NCI-H2029 treated with DMSO at 0.1 percent for 48 hours (cell line): ENCODE results near the gene SLC5A11.
"Not testable (repeated sequence)": the region's sequence is repeated elsewhere in the genome, so short reads cannot be mapped to it uniquely, and the experiment has no call there.

Experiments
- DNase-seq: peaks from one replicate; lab custom pipeline; 2025; lab: John Stamatoyannopoulos, UW

The SLC5A11 gene

DNA sequence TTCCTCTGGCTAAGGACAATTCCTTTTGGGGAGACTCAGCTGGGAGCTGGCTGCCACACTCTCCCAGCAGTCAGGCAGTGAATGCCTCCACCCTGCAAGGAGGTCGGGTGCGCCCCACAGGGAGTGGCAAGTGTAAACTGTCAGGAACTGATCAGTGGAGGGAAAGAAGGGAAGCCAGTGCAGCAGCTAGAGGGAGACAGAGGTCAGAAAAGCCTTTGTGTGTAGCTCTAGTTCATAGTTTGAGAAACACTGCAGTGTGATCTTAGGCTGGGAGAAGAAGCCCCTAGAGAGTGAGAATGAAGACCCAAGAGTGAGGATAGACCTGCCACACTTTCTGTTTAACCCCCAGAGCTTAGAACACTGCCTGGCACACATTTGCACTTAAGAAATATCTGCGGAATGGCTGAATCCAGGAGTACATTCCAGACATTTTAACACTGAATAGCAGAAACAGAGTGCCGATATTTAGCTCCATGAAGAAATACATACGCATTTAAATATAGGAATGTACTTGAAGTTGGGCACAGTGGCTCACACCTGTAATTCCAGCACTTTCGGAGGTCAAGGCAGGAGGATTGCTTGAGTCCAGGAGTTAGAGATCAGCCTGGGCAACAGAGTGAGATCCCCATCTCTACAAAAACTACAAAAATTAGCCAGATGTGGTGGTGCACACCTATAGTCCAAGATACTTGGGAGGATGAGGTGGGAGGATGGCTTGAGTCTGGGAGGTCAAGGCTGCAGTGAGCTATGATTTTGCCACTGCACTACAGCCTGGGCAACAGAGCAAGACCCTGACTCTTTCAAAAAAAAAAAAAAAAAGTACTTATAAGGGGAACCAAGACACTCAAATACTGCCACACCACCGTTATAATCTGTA lies 11.1 kb upstream of the SLC5A11 start:
- no peak for DNase-seq

DNA sequence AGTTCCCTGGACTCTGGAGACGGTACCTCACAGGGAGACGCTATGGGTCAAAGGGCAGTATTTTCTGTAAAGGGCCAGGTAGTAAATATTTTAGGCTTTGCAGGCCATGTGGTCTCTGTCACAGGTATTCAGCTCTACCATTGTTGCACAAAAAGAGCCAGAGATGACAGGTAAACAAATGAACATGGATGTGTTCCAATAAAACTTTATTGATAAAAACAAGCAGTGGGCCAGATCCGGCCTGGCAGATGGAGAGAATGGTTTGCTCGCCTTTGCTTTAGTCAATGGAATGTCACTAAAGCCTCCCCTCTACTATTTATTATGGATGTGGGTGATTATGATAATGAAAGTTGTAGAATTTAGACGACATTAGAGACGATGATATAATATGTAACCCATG lies 8.9 kb upstream of the SLC5A11 start:
- no peak for DNase-seq

DNA sequence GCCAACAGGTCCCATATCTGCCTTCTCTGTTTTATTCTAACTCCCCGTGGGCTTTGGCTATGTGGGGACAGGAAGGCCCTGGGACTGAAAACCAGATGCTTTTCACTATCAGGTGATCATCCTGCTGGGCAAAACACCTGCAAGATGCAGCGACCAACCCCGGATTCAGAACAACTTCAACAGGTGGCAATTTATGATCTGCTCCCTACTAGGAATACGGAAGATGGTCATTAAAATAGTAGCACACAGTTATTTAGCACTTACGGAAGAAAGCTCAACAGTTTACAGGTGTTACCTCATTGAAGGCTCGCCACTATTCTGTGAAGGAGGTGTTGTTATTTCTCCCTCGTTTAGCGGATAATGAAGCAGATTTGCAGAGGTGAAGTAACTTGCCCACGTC lies 7.8 kb upstream of the SLC5A11 start:
- DNase-seq: no peak

DNA sequence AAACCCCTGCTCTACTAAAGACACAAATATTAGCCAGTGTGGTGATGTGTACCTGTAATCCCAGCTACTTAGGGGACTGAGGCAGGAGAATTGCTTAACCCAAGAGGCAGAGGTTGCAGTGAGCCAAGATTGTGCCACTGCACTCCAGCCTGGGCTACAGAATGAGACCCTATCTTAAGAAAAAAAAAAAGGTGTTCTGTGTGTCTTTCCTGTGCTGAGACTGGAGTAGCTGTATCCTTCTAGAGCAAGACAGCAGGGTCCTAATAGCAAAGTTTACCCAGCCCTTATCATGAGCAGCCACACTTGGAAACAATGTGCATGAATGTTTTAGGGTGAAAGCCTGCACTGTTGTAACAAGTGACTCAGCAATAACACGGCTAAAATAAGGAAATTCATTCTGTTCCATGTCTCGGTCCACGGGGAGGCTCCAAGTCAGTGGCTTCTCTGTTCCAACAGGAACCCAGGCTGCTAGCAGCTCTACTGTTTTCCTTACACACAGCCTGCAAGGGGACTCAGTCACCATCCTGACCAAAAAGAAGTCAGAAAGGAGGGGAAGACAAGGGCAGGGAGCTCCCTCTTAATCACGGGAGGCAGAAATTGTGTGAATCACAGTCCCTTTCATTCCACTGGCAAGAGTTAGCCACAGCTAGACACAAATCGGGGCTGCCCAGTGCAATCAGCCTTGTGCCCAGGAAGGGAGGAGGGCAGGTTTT lies 7.1 kb upstream of the SLC5A11 start:
- DNase-seq: no peak

DNA sequence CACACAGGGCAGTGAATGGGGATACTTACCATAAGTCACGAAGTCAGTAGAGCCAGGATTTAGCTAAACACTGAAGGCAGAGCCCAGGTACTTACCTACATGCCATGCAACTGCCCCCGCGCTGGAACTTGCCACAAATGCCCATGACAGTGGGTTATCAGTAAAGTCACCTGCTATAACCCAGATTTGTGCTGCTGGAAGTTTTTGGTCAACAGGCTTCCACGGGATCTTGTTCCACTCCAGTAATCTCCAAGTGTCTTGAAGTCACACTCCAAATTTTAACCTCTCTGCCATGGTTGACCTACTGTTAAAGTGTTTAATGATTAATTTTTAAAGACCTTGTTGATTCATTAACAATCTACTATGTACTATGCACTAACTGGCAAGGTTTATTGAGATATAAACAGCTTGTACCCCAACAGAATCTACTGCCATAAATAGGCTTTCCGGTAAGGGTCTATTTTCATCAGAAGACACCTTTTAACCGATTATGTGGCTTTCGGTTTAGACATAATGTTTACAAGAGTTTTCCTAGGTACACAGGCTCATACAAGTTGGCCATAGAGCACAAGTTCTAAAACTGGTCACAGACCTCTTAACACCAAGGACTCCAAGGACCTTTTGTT lies 6.3 kb upstream of the SLC5A11 start:
- no peak for DNase-seq

DNA sequence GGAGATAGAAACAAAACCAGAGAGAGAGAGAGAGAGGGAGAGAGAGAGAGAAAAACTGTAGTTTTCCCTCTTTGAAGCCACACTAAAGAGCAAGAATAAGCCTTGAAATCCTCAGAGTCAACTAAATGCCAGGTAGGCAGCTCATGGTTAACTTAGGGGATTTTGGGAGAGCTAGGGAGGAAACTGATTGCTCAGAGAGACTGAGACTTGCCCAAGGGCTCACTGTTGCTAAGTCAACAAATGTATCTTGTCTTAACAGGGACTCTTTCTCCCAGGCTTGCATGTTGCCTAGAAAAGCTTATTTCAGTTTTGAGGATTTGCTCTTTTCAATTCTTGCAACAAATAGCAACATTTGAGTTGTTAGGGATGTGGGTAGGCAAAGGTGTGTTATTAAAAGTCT lies 4.5 kb upstream of the SLC5A11 start:
- no peak for DNase-seq

DNA sequence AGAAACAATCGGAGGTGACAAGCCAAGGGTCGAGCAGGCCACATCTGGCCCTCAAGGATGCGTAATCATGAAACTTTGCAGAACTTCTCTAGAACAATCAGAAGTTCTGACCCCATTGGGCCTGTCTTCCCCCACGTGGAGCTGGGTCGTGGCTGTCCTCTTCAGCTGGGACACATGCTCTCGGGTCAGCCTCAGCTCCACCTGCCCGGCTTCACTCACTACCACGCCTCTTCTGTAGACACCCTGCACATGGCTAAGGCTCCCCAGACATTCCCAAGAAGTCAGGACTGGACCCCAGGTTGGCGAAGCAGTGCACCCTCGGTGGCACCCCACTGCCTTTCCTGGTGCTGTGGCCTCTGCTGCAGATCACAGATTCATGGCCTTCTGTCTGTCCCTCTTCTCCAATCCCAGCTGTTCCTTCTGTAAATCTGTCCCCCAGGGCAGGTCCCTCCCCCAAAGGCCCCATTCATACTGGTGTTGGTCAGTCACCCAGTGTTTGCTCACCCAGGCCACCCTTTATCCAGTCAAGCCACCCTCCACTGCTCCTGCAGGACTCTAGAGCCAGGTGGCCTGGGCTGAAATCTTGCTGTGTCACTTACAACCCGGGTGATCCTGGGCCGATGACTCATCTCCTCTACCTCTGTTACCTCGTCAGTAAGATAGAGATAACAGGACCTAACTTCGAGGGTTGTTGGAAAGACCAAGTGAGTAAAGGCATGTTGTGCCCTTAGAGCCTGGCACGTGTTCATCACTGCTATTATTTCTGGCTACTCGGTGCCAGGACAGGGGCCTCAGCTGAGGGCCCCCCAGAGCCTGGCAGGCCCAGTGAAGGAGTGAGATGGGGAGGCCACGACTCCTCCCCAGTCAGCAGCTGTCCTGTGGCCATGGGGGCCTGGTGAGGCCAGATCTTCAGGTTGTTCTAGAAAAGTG lies 1.4 kb upstream of the SLC5A11 start:
- DNase-seq: no peak

DNA sequence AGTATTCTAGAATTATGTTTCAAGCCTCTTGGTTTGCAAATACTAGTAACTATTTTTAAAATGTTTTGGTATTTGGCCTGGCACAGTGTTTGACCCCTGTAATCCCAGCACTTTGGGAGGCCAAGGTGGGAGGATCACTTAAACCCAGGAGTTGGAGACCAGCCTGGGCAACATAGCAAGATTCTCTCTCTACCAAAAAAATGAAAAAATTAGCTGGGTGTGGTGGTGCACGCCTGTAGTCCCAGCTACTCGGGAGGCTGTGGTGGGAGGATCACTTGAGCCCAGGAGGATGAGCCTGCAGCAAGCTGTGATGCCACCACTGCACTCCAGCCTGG lies 765 bp upstream of the SLC5A11 start:
- not testable (repeated sequence) for DNase-seq

DNA sequence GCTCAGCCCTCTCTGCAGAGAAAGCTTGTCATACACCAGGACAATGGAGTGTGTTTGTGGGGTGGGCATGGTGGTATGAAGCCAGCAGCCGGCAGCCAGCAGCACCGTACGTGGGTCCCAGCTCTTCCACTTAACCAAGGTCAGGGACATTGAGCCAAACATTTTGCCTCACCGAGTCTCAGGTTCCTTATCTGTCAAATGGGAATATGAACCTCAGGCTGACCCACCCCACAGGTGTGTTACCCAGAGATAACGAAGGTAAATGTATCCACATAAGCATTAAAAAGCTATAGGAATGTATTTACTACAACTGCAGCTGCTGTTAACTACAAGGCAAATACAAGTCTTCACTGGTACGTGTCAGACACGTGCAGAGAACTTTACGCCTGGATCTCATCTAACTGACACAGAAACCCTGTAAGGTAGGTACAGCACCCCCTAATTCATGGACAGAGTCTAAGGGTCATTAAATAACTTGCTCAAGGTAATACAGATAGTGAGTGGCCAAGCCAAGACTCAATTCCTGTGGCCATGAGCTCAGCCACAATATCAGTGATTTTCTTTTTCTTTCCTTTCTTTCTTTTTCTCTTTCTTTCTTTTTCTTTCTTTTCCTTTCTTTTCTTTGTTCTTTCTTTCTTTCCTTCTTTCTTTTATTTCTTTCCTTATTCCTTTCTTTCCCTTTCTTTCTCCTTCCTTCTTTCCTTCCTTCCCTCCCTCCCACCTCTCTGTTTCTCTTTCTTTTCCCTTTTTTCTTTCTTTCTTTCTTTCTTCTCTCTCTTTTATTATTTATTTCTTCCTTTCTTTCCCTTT lies 990 bp downstream of the SLC5A11 start:
- no peak for DNase-seq

DNA sequence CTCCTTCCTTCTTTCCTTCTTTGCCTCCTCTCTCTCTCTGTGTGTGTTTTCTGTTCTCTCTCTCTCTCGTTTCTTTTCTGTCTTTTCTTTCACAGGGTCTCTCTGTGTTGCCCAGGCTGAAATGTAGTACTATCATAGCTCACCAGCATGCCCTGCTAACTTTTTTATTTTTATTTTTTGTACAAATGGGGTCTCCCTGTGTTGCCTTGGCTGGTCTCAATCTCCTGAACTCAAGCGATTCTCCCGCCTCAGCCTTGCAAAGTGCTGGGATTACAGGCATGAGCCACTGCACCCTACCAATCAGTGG lies 1.5 kb downstream of the SLC5A11 start:
- DNase-seq: no peak

DNA sequence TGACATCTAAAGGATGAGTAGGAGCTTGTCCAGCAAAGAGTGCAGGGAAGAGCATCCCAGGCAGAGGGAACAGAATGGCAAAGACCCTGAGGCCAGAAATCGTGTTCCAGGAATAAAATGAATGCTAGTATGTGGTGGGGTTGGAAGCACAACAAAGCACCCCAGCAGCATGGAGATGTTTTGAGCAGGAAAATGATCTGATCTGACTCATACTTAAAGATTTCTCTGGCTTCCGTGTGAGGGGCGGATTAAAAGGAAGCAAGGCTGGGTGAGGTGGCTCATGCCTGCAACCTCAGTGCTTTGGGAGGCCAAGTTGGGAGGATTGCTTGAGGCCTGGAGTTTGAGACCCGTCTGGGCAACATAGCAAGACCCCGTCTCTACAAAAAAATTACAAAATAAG lies 2.3 kb downstream of the SLC5A11 start:
- DNase-seq: no peak

DNA sequence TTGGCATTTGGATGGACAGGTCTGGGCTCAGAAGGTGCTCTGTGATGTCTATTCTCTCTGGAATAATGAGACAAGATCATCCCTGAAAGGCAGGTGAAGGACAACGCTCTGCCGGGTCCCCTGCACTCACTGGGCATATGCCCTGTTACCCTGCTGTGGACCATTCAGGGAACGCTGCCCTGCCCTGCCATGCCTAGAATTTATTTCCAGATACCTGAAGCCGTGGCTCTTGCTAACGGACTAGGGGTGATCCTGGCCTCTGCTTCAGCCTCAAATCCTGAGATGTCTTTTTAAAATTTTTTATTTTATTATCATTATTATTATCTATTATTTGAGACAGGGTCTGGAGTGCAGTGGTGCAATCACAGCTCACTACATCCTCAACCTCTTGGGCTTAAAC lies 3.9 kb downstream of the SLC5A11 start:
- no peak for DNase-seq

DNA sequence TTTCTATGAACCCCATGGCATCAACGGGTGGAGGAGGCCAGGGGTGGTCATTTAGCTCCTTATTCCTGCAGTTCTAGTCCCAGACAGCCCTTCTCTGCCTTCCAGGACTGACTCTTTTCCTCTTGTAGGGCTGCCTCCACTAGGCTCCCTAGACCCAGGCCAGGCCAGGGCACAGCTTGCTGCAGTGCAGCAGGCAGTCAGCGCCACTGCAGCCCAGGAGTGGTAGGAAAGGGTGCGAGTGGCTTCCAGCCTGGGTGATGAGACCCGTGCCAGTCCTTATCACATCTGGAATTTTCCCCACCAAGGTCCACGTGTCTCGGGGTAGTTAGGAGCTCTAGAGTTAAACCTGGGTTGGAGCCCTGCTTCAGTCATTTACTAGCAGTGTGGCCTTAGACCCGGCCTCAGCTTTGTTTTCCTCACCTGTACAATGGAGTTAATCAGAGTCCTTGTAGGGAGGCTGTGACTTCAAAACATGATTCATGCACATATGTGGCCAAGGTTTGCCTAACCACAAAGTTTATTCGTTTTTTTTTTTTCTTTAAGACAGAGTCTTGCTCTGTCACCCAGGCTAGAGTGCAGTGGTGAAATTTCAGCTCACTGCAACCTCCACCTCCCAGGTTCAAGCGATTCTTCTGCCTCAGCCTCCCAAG lies 4.7 kb downstream of the SLC5A11 start:
- DNase-seq: no peak

DNA sequence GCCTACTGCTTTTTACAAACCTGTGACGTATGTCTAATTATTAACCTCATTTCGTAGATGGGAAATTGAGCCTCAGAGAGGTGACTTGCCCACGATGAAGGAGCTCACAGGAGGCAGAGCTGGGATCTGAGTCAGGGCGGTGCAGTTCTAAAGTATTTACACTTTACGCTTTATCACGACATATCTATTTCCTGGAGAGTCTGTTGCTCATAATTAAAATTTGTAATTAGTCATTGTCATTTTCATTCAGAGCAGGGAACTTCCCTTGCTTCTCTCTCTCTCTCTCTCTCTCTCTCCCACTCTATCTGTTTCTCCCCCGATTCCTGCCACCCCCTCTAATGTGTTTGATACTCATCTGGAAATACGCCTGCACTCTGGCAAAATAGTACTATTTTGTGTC lies 5.9 kb downstream of the SLC5A11 start:
- no peak for DNase-seq

DNA sequence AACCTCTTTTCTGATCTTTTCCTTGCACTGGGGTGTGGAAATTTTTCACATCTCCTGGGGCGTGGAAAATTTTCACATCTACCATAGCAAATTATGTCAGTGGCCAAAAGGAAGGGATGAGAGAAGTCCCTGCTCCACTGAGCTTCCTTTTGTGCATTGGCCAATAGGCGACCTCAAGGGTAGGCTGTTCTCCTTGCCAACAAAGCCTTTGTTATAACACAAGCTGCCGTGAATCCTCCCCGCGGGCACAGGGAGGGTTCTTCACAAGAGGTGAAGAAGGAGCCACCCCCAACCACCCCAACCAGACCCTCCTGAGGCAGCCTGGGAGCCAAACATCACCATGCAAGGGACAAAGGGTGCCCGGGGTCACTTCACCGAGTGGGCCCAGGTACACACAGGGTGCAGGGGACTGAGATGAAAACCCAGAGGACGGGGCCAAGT lies 6.5 kb downstream of the SLC5A11 start:
- DNase-seq: no peak

DNA sequence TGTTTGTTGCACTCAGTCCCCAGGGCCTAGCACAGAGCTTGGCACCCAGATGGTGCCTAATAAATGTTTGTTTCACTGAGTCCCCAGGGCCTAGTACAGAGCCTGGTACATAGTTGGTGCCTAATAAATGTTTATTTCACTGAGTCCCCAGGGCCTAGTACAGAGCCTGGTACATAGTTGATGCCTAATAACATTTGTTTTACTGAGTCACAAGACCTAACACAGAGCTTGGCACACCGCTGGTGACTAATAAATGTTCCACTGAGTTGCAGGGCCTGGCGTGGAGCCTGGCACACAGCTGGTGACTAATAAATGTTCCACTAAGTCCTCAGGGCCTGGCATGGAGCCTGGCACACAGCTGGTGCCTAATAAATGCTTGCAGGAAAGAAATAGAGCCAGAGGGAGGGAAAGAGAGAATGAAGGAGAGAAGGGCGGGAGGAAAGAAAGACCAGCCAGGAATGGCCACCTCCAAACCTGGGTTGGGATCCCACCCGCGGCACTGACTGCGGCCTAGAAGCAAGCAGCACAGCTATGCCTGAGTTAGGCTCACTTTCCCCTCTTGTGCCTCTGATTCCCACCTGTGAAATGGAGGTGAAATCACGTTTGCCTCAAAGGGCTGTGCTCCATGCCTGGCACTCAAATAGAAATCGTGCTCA lies 7.5 kb downstream of the SLC5A11 start:
- no peak for DNase-seq

DNA sequence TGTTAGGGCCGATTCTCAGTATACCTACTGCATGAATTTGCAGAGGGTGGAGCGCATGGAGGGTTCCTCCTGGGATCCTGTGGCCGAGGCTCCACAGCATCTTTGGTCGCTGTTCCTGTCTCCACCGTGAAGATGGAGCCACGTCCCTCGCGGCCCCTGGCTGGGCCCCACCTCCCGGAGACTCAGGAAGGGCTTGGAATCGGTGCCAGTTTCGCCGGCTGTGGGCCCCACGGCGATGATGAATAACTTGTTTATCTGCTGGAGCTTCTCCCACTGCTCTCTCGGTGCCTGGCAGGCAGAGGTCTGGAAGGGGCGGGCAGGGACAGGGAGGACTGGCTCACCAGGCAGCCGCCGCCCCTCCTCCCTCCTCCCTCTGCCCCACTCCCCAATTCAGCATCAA lies 8.1 kb downstream of the SLC5A11 start:
- DNase-seq: no peak

DNA sequence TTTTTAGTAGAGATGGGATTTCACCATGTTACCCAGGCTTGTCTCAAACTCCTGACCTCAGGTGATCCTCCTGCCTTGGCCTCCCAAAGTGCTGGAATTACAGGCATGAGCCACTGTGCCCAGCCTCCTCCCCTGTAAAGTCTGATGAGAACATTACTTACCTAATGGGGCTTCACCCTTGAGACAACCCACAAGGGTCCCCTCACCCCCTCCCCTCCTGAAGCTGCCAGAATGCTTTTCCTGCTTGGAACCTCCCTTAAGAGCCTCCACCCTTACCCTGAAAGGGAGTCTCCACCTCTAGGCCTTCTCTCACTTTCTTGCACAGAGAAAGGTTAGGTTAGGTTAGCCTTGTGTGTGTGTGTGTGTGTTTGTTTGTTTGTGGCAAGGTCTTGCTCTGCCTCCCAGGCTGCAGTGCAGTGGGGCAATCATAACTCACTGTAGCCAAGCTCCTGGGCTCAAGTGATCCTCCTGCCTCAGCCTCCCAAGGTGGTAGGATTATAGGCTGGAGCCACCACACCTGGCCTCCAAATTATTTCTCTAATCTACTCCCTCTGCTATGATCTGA lies 8.9 kb downstream of the SLC5A11 start:
- DNase-seq: no peak

DNA sequence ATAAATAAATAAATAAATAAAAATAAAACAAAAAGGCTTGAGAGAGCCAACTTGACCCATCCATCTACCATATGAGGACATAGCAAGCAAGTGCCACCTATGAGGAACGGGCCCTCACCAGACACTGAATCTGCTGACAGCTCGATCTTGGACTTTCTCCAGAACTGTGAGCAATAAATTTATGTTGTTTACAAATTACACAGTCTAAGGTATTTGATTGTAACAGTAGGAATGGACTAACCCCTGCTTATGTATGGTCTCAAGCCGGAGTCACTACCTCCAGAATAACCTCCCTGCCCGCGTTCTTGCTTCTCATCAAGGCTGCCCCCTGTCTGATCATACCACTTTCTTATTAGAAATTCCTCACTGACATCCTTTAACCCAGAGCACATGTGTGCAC lies 9.9 kb downstream of the SLC5A11 start:
- DNase-seq: no peak

DNA sequence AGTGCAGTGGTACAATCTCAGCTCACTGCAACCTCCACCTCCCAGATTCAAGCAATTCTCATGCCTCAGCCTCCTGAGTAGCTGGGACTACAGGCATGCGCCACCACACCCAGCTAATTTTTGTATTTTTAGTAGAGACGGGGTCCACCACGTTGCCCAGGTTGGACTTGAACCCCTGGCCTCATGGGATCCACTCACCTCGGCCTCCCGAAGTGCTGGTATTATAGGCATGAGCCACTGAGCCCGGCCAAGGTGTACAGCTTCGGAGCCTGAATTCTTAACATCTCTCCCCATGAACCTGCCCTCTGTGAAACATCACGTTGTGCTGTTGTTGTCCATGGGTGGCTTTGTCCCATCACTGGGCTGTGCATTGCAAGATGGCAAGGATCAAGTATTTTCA lies 11.1 kb downstream of the SLC5A11 start:
- not testable (repeated sequence) for DNase-seq
